Ovary (tissue), 3 donors: Measurements from ENCODE around the gene CLECL1.

Source experiments
- POLR2A ChIP-seq: fragments of 450-650 bp; IDR thresholded peaks from one replicate; pipeline ENCODE4 v1.6.1; 2017; ENCODE audit warnings: antibody characterized with exemption, mild to moderate bottlenecking, moderate library complexity
- TF ChIP-seq, protein P1 (sequence below), 3 donors: fragments of 450-650 bp in 2 of 3; fragments of 200-600 bp in 1 of 3; IDR thresholded peaks; one replicate each; pipeline versions ENCODE4 v1.5.1 to v1.8.0; 2016 to 2022; ENCODE audit warnings: antibody characterized with exemption in 3 of 3, mild to moderate bottlenecking in 1 of 3
- donor health status: DM: no; HTN: no; CAD: no.

DNA sequence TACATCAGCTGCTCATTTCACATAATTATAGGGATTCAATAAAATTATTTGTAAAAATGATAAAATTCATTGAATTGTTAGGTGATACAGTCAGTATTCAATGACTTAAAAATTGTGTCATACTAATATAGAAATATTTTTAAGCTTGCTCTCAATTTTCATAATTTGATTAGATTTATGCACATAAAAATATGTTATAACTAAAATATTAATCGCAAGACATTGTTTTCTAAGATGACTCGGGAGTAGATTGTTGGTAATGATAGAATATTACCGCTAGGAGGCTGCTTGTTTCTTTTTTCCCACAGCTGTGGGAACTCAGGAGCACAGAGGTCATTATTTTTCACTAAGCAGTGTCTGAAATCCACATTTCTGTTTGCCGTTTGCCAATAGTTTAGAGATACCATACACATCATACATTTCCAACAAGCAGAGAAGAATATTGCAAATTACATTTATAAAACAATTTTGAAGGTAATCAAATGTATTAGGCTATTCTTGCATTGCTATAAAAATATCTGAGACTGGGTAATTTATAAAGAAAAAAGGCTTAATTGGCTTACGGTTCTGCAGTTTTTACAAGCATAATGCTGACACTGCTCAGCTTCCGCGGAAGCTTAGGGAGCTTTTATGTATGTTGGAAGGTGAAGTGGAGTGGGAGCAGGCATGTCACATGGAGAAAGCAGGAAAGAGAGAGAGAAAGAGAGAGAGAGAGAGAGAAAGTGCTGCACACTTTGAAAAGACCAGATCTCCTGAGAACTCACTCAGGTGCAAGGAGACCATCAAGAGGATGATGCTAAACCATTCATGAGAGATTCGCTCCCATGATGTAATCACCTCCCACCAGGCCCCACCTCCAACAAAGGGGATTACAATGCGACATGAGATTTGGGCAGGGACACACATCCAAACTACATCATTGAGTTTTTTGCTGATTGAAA lies 18.6 kb upstream of the CLECL1 start:
- TF ChIP-seq, protein P1, sequence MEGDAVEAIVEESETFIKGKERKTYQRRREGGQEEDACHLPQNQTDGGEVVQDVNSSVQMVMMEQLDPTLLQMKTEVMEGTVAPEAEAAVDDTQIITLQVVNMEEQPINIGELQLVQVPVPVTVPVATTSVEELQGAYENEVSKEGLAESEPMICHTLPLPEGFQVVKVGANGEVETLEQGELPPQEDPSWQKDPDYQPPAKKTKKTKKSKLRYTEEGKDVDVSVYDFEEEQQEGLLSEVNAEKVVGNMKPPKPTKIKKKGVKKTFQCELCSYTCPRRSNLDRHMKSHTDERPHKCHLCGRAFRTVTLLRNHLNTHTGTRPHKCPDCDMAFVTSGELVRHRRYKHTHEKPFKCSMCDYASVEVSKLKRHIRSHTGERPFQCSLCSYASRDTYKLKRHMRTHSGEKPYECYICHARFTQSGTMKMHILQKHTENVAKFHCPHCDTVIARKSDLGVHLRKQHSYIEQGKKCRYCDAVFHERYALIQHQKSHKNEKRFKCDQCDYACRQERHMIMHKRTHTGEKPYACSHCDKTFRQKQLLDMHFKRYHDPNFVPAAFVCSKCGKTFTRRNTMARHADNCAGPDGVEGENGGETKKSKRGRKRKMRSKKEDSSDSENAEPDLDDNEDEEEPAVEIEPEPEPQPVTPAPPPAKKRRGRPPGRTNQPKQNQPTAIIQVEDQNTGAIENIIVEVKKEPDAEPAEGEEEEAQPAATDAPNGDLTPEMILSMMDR (IDR thresholded peaks at IDR 0.05), result peak in 1 of 3 donors; percentile 30
- no peak for TF ChIP-seq POLR2A
